Astrocyte of the spinal cord (primary cell): ENCODE data around the gene BOD1.

ENCODE experiments used
- DNase-seq: peaks from one replicate; pipeline ENCODE4 v3.0.0; 2011; ENCODE audit warnings: low read depth, low spot score
- H3K4me3 ChIP-seq: 2 replicates; pipeline ENCODE4 v1.5.1; 2011; ENCODE audit warnings: low read depth, mild to moderate bottlenecking, low read length, moderate library complexity
- CTCF ChIP-seq: IDR thresholded peaks from 2 replicates; pipeline ENCODE4 v1.5.1; 2012; ENCODE audit warnings: low read depth, mild to moderate bottlenecking, low read length, inconsistent platforms
- in situ Hi-C: cut with HindIII; loops from 2 replicates; pipeline ENCODE4 v1.10.0; 2017; ENCODE audit warnings: low sequenced_read_pairs

Gene BOD1

GRCh38 chr5:173616577-173617118 lies at the start of gene BOD1:
BOD1 (minus strand) TSS chr5:173616650; CDS start chr5:173616436, 214 bp downstream.
- in situ Hi-C loops = no loop called here
- H3K4me3 ChIP-seq = peak within 1 kb of the TSS; percentile 85
- TF ChIP-seq CTCF = no peak
- peak; percentile 98 for DNase-seq

- H3K4me3 ChIP-seq = no peak overlapping the region
- in situ Hi-C loops = no loop called here
- TF ChIP-seq CTCF = no peak
- DNase-seq = no peak
Measured at GRCh38 chr5:173665326-173665725, 48.9 kb upstream of the BOD1 start.

GRCh38 chr5:173664154-173664526 lies 47.7 kb upstream of the BOD1 start:
- in situ Hi-C loops = no loop called here
- H3K4me3 ChIP-seq = no peak overlapping the region

GRCh38 chr5:173663352-173664153 lies 47.1 kb upstream of the BOD1 start:
- no peak for TF ChIP-seq CTCF

More at GRCh38 chr5:173664154-173664526, 47.7 kb upstream of the BOD1 start:
- peak; percentile 10 for DNase-seq
- no peak for TF ChIP-seq CTCF

DNA sequence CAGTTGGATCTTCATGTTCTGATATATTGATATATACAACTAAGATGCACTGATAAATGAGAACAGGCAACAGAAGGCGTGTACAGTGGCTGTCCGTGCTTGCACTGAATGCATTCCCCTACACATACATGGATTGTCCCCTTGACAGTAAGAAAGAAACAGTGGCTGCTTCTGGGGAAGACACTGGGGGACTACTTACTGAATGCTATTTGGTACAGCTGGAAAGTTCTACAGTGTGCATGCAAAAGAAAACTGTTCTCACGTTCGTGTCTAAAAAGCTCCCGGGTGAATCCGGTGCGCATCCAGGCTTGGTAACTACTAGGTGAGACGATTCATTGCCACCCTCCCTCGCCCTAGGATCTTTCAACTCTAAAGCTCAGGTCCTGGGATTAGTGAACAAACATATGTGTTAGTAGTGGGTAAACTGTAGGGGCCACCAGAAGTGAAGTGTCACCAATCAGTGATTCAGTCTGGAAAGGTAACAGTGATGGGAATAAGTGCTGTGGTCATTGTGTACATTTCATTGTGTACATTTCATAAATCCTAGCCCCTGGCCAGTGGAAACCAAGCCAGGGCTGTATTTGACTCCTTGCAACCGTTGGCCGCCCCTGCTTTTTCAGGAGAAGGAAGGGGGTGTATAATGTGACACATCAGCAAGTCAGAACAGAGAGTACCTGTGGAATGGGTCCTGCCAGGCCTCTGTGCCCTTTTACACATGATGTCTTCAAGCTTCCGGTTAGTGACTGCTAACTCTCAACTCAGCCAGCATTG lies 46.3 kb upstream of the BOD1 start:
- H3K4me3 ChIP-seq = no peak overlapping the region
- in situ Hi-C loops = no loop called here
- no peak for TF ChIP-seq CTCF
- no peak for DNase-seq

More at GRCh38 chr5:173663352-173664153, 47.1 kb upstream of the BOD1 start:
- DNase-seq = no peak
- H3K4me3 ChIP-seq = no peak overlapping the region
- in situ Hi-C loops = no loop called here

DNA sequence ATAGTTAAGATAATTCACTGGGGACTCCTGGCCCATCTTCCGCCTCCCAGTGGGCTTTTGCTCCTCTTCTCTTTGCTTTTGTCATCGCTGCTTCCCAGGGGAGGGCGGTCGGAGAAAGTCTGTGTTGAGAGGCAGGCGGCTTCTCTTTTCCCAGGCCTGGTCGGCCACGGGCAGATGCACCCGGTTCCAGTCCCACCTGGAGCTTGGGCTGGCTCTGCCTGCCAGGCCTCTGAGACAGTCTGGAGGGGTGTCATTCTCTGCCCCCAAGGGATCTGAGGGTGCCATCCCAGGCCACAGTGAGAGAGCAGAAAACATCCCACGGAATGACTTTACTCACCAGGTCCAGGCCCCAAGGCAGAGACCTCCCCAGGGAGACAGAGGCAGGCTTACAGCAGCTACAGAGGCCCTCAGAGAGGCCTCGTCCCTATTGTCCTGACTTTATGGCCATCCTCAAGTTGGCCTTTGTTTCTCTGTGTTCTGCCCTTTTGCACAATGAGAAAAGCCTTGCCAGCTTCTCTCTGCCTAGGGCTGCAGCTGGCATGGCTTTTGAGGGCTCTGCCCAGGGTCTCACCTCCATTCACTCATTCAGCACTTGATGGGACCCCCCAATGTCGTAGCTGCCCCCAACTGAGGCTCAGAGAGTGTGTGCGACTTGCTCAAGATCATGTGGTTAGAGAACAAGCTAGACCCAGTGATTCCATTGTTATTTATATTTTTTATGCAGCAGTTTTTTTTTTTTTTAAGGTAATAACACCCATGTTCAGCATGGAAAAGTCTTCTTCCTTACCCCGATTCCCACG lies 44.2 kb upstream of the BOD1 start:
- no peak overlapping the region for H3K4me3 ChIP-seq
- TF ChIP-seq CTCF = no peak
- in situ Hi-C loops = no loop called here

More for the DNA sequence above, 44.2 kb upstream of the BOD1 start:
- DNase-seq = no peak
